Breast epithelium (tissue), 4 donors: ENCODE measurements around the gene INMT. TPM values are rescaled to one million over a fixed set of nuclear protein-coding genes. Genes with fewer than 3 reads are reported as not detected.

Experiments
- DNase-seq, 2 donors: peaks; one replicate each; pipeline ENCODE4 v3.0.0-alpha.2; 2019; ENCODE audit warnings: low spot score in 2 of 2
- H3K27ac ChIP-seq, 2 donors: fragments of 200-600 bp; sonication (generic) in 1 of 2; one replicate each; pipeline ENCODE4 v1.5.1; 2016 to 2019; ENCODE audit warnings: mild to moderate bottlenecking in 1 of 2
- H3K27me3 ChIP-seq, 2 donors: fragments of 200-600 bp; sonication (generic) in 1 of 2; one replicate each; pipeline versions ENCODE4 v1.5.1 to v1.6.0; 2017 to 2019; ENCODE audit warnings: control low read depth in 1 of 2, mild to moderate bottlenecking in 1 of 2
- H3K36me3 ChIP-seq: fragments of 200-600 bp; one replicate; pipeline ENCODE4 v1.5.1; 2019
- H3K4me1 ChIP-seq, 2 donors: fragments of 200-600 bp; sonication (generic); one replicate each; pipeline ENCODE4 v1.5.1; 2016 to 2019; ENCODE audit warnings: control low read depth in 1 of 2
- H3K4me3 ChIP-seq, 3 donors: fragments of 200-600 bp; sonication (generic); 1 replicate in 2 of 3; 2 replicates in 1 of 3; pipeline ENCODE4 v1.5.1; 2016 to 2019; ENCODE audit warnings: mild to moderate bottlenecking in 3 of 3, moderate library complexity in 2 of 3
- H3K9me3 ChIP-seq, 2 donors: fragments of 200-600 bp; sonication (generic) in 1 of 2; one replicate each; pipeline ENCODE4 v1.5.1; 2016 to 2019; ENCODE audit warnings: control low read depth in 1 of 2
- CTCF ChIP-seq, 3 donors: fragments of 450-650 bp; IDR thresholded peaks; one replicate each; pipeline ENCODE4 v1.5.1; 2016 to 2017; ENCODE audit warnings: antibody characterized with exemption in 3 of 3, mild to moderate bottlenecking in 3 of 3, moderate library complexity in 3 of 3
- POLR2A ChIP-seq: fragments of 450-650 bp; IDR thresholded peaks from one replicate; pipeline ENCODE4 v1.6.1; 2016; ENCODE audit warnings: antibody characterized with exemption, mild to moderate bottlenecking, moderate library complexity
- POLR2AphosphoS5 ChIP-seq, 3 donors: sonication (generic); formaldehyde crosslinking; IDR thresholded peaks; one replicate each; pipeline ENCODE4 v1.6.1; 2017; ENCODE audit warnings: antibody characterized with exemption in 3 of 3
- intact Hi-C: fragments of 100-400 bp; cut with DNase I; formaldehyde crosslinking; loops from one replicate; pipeline ENCODE4 v1.15.1; 2023; ENCODE audit warnings: low total_unique reads
- total RNA-seq, 3 donors: library from RNA; depleted of rRNA; stranded (reverse); fragments of >200 nt; gene quantifications; one replicate each; pipeline ENCODE4 v1.1.0, GENCODE V29; 2016

INMT gene
- total RNA-seq, 3 donors from 2014 or later: 7.8 to 66.7 (median 26.2) TPM

GRCh38 chr7:30757342-30757692, 5.4 kb downstream of the INMT start:
- no peaks in the 10 kb centered on the region for H3K4me1 ChIP-seq
- TF ChIP-seq POLR2AphosphoS5 (IDR thresholded peaks at IDR 0.05): no peak
- TF ChIP-seq POLR2A: no peak
- TF ChIP-seq CTCF (IDR thresholded peaks at IDR 0.05): no peak
- no peak overlapping the region for H3K4me3 ChIP-seq
- peak overlapping the region in 1 of 2 donors; percentile 3 for H3K27ac ChIP-seq
- DNase-seq: no peak
- no peaks in the 10 kb centered on the region for H3K36me3 ChIP-seq
- intact Hi-C loops: no loop called here
- H3K27me3 ChIP-seq: no peaks in the 10 kb centered on the region
- H3K9me3 ChIP-seq: no peaks in the 10 kb centered on the region

- Histone ChIP-seq H3K4me3 (no peak overlapping the region), H3K4me1 (peaks cover 0 to 6% of the 10 kb centered on the region in 2 donors), H3K27ac (peak overlapping the region in 1 of 2 donors; percentile 20), H3K27me3 (no peaks in the 10 kb centered on the region), H3K36me3 (no peaks in the 10 kb centered on the region), H3K9me3 (no peaks in the 10 kb centered on the region)
- no peak for DNase-seq
- intact Hi-C loops: no loop called here
- TF ChIP-seq CTCF (IDR thresholded peaks at IDR 0.05) (no peak), POLR2AphosphoS5 (IDR thresholded peaks at IDR 0.05) (no peak), POLR2A (no peak)
These were observed 8.7 kb downstream of the INMT start for GRCh38 chr7:30760514-30761213.

GRCh38 chr7:30761214-30762156, 9.6 kb downstream of the INMT start:
- intact Hi-C loops: no loop called here
- no peak for DNase-seq
- no peaks in the 10 kb centered on the region for H3K36me3 ChIP-seq
- H3K27ac ChIP-seq: peak overlapping the region in 1 of 2 donors; percentile 20
- H3K4me3 ChIP-seq: no peak overlapping the region
- no peaks in the 10 kb centered on the region for H3K9me3 ChIP-seq
- no peaks in the 10 kb centered on the region for H3K27me3 ChIP-seq
- peaks cover 0 to 6% of the 10 kb centered on the region in 2 donors for H3K4me1 ChIP-seq
- TF ChIP-seq POLR2AphosphoS5 (IDR thresholded peaks at IDR 0.05) (no peak), CTCF (IDR thresholded peaks at IDR 0.05) (no peak), POLR2A (no peak)

- no peak for TF ChIP-seq CTCF (IDR thresholded peaks at IDR 0.05)
- peak in 1 of 3 donors; percentile 58 for TF ChIP-seq POLR2AphosphoS5 (IDR thresholded peaks at IDR 0.05)
- peaks cover 0 to 6% of the 10 kb centered on the region in 2 donors for H3K4me1 ChIP-seq
These were observed 12.4 kb downstream of the INMT start for GRCh38 chr7:30764030-30764975.

More at GRCh38 chr7:30764030-30764975, 12.4 kb downstream of the INMT start:
- intact Hi-C loops: no loop called here
- H3K27me3 ChIP-seq: no peaks in the 10 kb centered on the region
- DNase-seq: peak in 1 of 2 donors; percentile 55
- H3K4me3 ChIP-seq: no peak overlapping the region
- no peaks in the 10 kb centered on the region for H3K9me3 ChIP-seq
- H3K36me3 ChIP-seq: no peaks in the 10 kb centered on the region
- peak overlapping the region; percentile 8 to 33 for H3K27ac ChIP-seq
